ENCODE results near the gene EHBP1L1.
A peak's percentile ranks its signal among the peaks of the same experiment; 100 is the strongest.
"Not testable (repeated sequence)": the region's sequence is repeated elsewhere in the genome, so short reads cannot be mapped to it uniquely, and the experiment has no call there.

Gene EHBP1L1

GRCh38 chr11:65562788-65563187 is 13.1 kb upstream of the EHBP1L1 start:
- no peak for DNase-seq (ENCODE audit: low spot score)
- Histone ChIP-seq H3K4me3 (no peak overlapping the region), H3K27ac (no peak overlapping the region)
- TF ChIP-seq CTCF (IDR thresholded peaks at IDR 0.05): no peak

GRCh38 chr11:65563601-65564000 is 12.3 kb upstream of the EHBP1L1 start:
- no peak for DNase-seq (ENCODE audit: low spot score)
- peak overlapping the region in 1 of 2 donors; percentile 29 for H3K27ac ChIP-seq
- no peak for TF ChIP-seq CTCF (IDR thresholded peaks at IDR 0.05)
- H3K4me3 ChIP-seq: no peak overlapping the region

- H3K27ac ChIP-seq: peak overlapping the region in 1 of 2 donors; percentile 24
- H3K4me3 ChIP-seq; DNase-seq (ENCODE audit: low spot score): not testable (repeated sequence)
These were observed 10.8 kb upstream of the EHBP1L1 start for GRCh38 chr11:65564879-65565559.

GRCh38 chr11:65565624-65566453 is 10.0 kb upstream of the EHBP1L1 start:
- DNase-seq (ENCODE audit: low spot score): no peak
- peak overlapping the region; percentile 1 to 43 for H3K27ac ChIP-seq
- TF ChIP-seq CTCF (IDR thresholded peaks at IDR 0.05): no peak
- H3K4me3 ChIP-seq: no peak overlapping the region

GRCh38 chr11:65569164-65569972 is 6.5 kb upstream of the EHBP1L1 start:
- TF ChIP-seq CTCF (IDR thresholded peaks at IDR 0.05): no peak
- Histone ChIP-seq H3K4me3 (peak overlapping the region; percentile 98), H3K27ac (peak overlapping the region; percentile 96 to 100)
- DNase-seq (ENCODE audit: low spot score): peak; percentile 82

GRCh38 chr11:65569973-65570918 is 5.6 kb upstream of the EHBP1L1 start, which contains the start of gene ZNRD2:
TSS of gene ZNRD2 (plus strand) at chr11:65570477. CDS start at chr11:65570492, 15 bp downstream.
- H3K27ac ChIP-seq: peak within 1 kb of the TSS; percentile 96 to 100
- no peak for TF ChIP-seq CTCF (IDR thresholded peaks at IDR 0.05)
- H3K4me3 ChIP-seq: peak within 1 kb of the TSS; percentile 98
- DNase-seq (ENCODE audit: low spot score): peak; percentile 99
